GM12878 (cell line): ENCODE data around the gene SEPTIN10. TPM values are rescaled to one million over a fixed set of nuclear protein-coding genes. Genes with fewer than 3 reads are reported as not detected.

Experiments
- ATAC-seq: fragments of 200-7000 bp; cut with Tn5 transposase; 3 replicates; pipeline ENCODE4 v1.9.1; 2020; ENCODE audit warnings: mild to moderate bottlenecking, moderate library complexity
- BruUV-seq: library from RNA; stranded (reverse); fragments of 400-500 nt; replicated peaks from 2 replicates; lab custom pipeline; 2021; lab: Mats Ljungman, UMichigan
- CTCF ChIA-PET: fragments of 300-600 bp; sonication (Branson Sonifier 250); formaldehyde crosslinking; extraction: SDS; loops from one replicate; lab custom pipeline; 2021; ENCODE audit warnings: inconsistent platforms; lab: Yijun Ruan, JAX
- POLR2A ChIA-PET: fragments of 350-600 bp; formaldehyde crosslinking; extraction: SDS; loops from one replicate; lab custom pipeline; 2021; ENCODE audit warnings: inconsistent platforms; lab: Charles Lee
- RAD21 ChIA-PET: fragments of 300-600 bp; sonication (Branson Sonifier 250); formaldehyde crosslinking; loops from one replicate; lab custom pipeline; 2023; ENCODE audit warnings: antibody characterized with exemption; ENCODE audit not compliant: unreplicated experiment; lab: Charles Lee
- SMC1A ChIA-PET: fragments of 300-600 bp; sonication (Branson Sonifier 250); formaldehyde crosslinking; loops from one replicate; lab custom pipeline; 2023; ENCODE audit not compliant: unreplicated experiment, uncharacterized antibody; lab: Charles Lee
- DNase-seq: peaks from one replicate; pipeline ENCODE4 v3.0.0-alpha.2; 2011; ENCODE audit warnings: low read depth, low spot score
- FAIRE-seq: peaks from 3 replicates; lab custom pipeline; 2011; peaks lifted over from hg19 to GRCh38; lab: Jason Lieb, UNC
- H2AFZ ChIP-seq: 2 replicates; pipeline ENCODE4 v1.6.0; 2011; ENCODE audit warnings: low read depth, low read length, control low read depth; ENCODE audit not compliant: control insufficient read depth
- H3K27ac ChIP-seq: 2 replicates; pipeline ENCODE4 v1.5.1; 2011; ENCODE audit warnings: control low read depth; ENCODE audit not compliant: control insufficient read depth, insufficient read depth
- H3K27me3 ChIP-seq, 2 experiments: replicated peaks in 1 of 2; 2 replicates each; pipeline versions ENCODE4 v1.6.0 to v1.6.1; 2011; ENCODE audit warnings: low read length in 1 of 2; ENCODE audit not compliant: control insufficient read depth in 2 of 2, insufficient read depth in 2 of 2
- H3K36me3 ChIP-seq, 2 experiments: 2 replicates each; pipeline ENCODE4 v1.5.1; 2011; ENCODE audit warnings: low read length in 1 of 2; ENCODE audit not compliant: control insufficient read depth in 2 of 2, insufficient read depth in 2 of 2
- H3K4me1 ChIP-seq: 2 replicates; pipeline ENCODE4 v1.6.1; 2011; ENCODE audit warnings: mild to moderate bottlenecking, low read length, moderate library complexity, mixed read lengths; ENCODE audit not compliant: control insufficient read depth, insufficient read depth
- H3K4me2 ChIP-seq: 2 replicates; pipeline ENCODE4 v1.6.0; 2011; ENCODE audit warnings: control low read depth; ENCODE audit not compliant: control insufficient read depth, insufficient read depth
- H3K4me3 ChIP-seq: fragments of 200-600 bp; sonication (generic); 2 replicates; pipeline ENCODE4 v1.5.1; 2016
- H3K79me2 ChIP-seq: 2 replicates; pipeline ENCODE4 v1.6.0; 2011; ENCODE audit warnings: low read length; ENCODE audit not compliant: control insufficient read depth, insufficient read depth
- H3K9ac ChIP-seq: 2 replicates; pipeline ENCODE4 v1.8.0; 2011; ENCODE audit warnings: low read length, control low read depth, mixed read lengths; ENCODE audit not compliant: control insufficient read depth, insufficient read depth
- H3K9me3 ChIP-seq: replicated peaks from 3 replicates; pipeline ENCODE4 v1.5.1; 2011; ENCODE audit warnings: mild to moderate bottlenecking, low read length; ENCODE audit not compliant: control insufficient read depth, insufficient read depth
- H4K20me1 ChIP-seq: 2 replicates; pipeline ENCODE4 v1.6.0; 2011; ENCODE audit not compliant: control insufficient read depth, insufficient read depth
- CBFB ChIP-seq: IDR thresholded peaks from 2 replicates; pipeline ENCODE4 v1.6.1; 2016; ENCODE audit warnings: antibody characterized with exemption, low read depth
- CHD2 ChIP-seq: IDR thresholded peaks from 2 replicates; pipeline ENCODE4 v1.6.1; 2011; ENCODE audit warnings: low read depth, low read length, improper control_type of control experiment, borderline replicate concordance
- CHD4 ChIP-seq: fragments of 200-600 bp; sonication (generic); IDR thresholded peaks from 2 replicates; pipeline ENCODE4 v1.6.1; 2016; ENCODE audit warnings: mild to moderate bottlenecking
- DPF2 ChIP-seq: fragments of 450-650 bp; IDR thresholded peaks from 2 replicates; pipeline ENCODE4 v1.6.1; 2017; ENCODE audit warnings: mild to moderate bottlenecking
- E2F8 ChIP-seq: fragments of 450-650 bp; IDR thresholded peaks from 2 replicates; pipeline ENCODE4 v1.6.1; 2018; ENCODE audit warnings: mild to moderate bottlenecking, low read depth, moderate library complexity; ENCODE audit not compliant: partially characterized antibody
- ESRRA ChIP-seq: IDR thresholded peaks from 2 replicates; pipeline ENCODE4 v1.6.1; 2012; ENCODE audit warnings: mild to moderate bottlenecking, low read length, improper control_type of control experiment
- IRF4 ChIP-seq: IDR thresholded peaks from 2 replicates; pipeline ENCODE4 v1.6.1; 2011; ENCODE audit warnings: low read depth, low read length
- LARP7 ChIP-seq: fragments of 450-650 bp; IDR thresholded peaks from 2 replicates; pipeline ENCODE4 v1.6.1; 2017; ENCODE audit warnings: mild to moderate bottlenecking
- MEF2B ChIP-seq: fragments of 450-650 bp; IDR thresholded peaks from 2 replicates; pipeline ENCODE4 v1.6.1; 2018; ENCODE audit warnings: mild to moderate bottlenecking, moderate library complexity; ENCODE audit not compliant: partially characterized antibody, poor library complexity, severe bottlenecking
- MYB ChIP-seq: fragments of 150-350 bp; IDR thresholded peaks from 2 replicates; pipeline ENCODE4 v1.6.1; 2014; ENCODE audit warnings: mild to moderate bottlenecking, low read depth, low read length, borderline replicate concordance
- NR2F1 ChIP-seq: fragments of 450-650 bp; conservative IDR thresholded peaks from 2 replicates; pipeline ENCODE4 v1.6.1; 2017; ENCODE audit warnings: mild to moderate bottlenecking
- PAX5 ChIP-seq: IDR thresholded peaks from 2 replicates; pipeline ENCODE4 v1.6.1; 2011; ENCODE audit warnings: low read depth, low read length, borderline replicate concordance
- RB1 ChIP-seq: fragments of 450-650 bp; formaldehyde crosslinking; IDR thresholded peaks from 2 replicates; pipeline ENCODE4 v1.6.1; 2017; ENCODE audit warnings: mild to moderate bottlenecking, borderline replicate concordance
- SPI1 ChIP-seq: IDR thresholded peaks from 2 replicates; pipeline ENCODE4 v1.6.1; 2011; ENCODE audit warnings: low read depth, mild to moderate bottlenecking, low read length, moderate library complexity, borderline replicate concordance; ENCODE audit not compliant: insufficient read depth
- STAT3 ChIP-seq: IDR thresholded peaks from 2 replicates; pipeline ENCODE4 v1.6.1; 2011; ENCODE audit warnings: low read depth, low read length, improper control_type of control experiment
- TARDBP ChIP-seq: IDR thresholded peaks from 2 replicates; pipeline ENCODE4 v1.6.1; 2016; ENCODE audit warnings: borderline replicate concordance
- USF1 ChIP-seq: IDR thresholded peaks from 2 replicates; pipeline ENCODE4 v1.6.1; 2011; ENCODE audit warnings: borderline replicate concordance, low read depth, mild to moderate bottlenecking, moderate library complexity, mixed read lengths, low read length; ENCODE audit not compliant: insufficient read depth; ENCODE audit errors: extremely low read length
- WGBS: methylation state at CpG from one replicate; pipeline ENCODE4 v1.1.6; 2016; ENCODE audit warnings: low lambda C conversion rate; ENCODE audit not compliant: insufficient replicate concordance, insufficient coverage; ENCODE audit errors: missing lambda C conversion rate; 5-methylcytosine and 5-hydroxymethylcytosine counted together
- in situ Hi-C: fragments of 300-500 bp; cut with MboI; formaldehyde crosslinking; loops from 9 replicates; pipeline ENCODE4 v1.14.3; 2018; ENCODE audit warnings: mixed read lengths
- intact Hi-C: fragments of 100-400 bp; cut with micrococcal nuclease; formaldehyde crosslinking; loops from one replicate; pipeline ENCODE4 v1.14.2; 2022; ENCODE audit not compliant: unreplicated experiment
- polyA plus RNA-seq, 11 experiments: library from polyadenylated mRNA; depleted of rRNA in 4 of 11; unstranded in 6 of 11; stranded (reverse) in 5 of 11; fragments of >200 nt; fragmentation: Nextera tagmentation in 4 of 11; fragmentation: Illumina TruSeq in 1 of 11; extraction: Ambion mirVana in 4 of 11; extraction: Trizol in 1 of 11; gene quantifications; 1 replicate in 1 of 11; 2 replicates in 10 of 11; pipeline versions ENCODE4 v1.2.1 to v1.2.3, GENCODE V29; 2011 to 2016; ENCODE audit warnings: inconsistent platforms in 2 of 11, missing spikeins in 2 of 11, low read depth in 1 of 11
- total RNA-seq, 4 experiments: library from RNA; depleted of rRNA in 3 of 4; stranded (reverse); fragments of >200 nt in 3 of 4; fragmentation: Illumina TruSeq in 1 of 4; extraction: Trizol in 1 of 4; gene quantifications; 2 replicates each; pipeline versions ENCODE4 v1.2.1 to v1.2.3, GENCODE V29; 2013 to 2021

The SEPTIN10 gene
- total and polyA plus RNA-seq, 10 of the 15 experiments (the other 5 are each of a cell fraction or from before 2014, with no cell fraction given), result 20.2 to 132 (median 62.7) TPM

GRCh38 chr2:109507828-109508227 lies 105.9 kb downstream of the SEPTIN10 start:
- Histone ChIP-seq H3K9me3 (no peaks in the 10 kb centered on the region; the same call in 2 of the 3 replicates), H3K79me2 (no peaks in the 10 kb centered on the region), H3K27ac (no peak overlapping the region), H3K4me2 (no peak overlapping the region), H2AFZ (no peak overlapping the region), H4K20me1 (no peaks in the 10 kb centered on the region), H3K9ac (no peak overlapping the region), H3K27me3 (no peaks in the 10 kb centered on the region), H3K4me3 (no peak overlapping the region), H3K36me3 (no peaks in the 10 kb centered on the region), H3K4me1 (peaks cover 14% of the 10 kb centered on the region)
- ChIA-PET CTCF (interaction anchor here (0.6 to 1.6 kb wide), 7 partner anchors 11 to 652 kb away, joined by 3 to 4 read pairs (median 3); no protein-coding TSS in a partner anchor), RAD21 (no interaction called here), SMC1A (interaction anchor here (0.6 to 4.3 kb wide), 7 partner anchors 11 to 380 kb away, joined by 3 to 44 read pairs (median 3); partner anchors contain the start of gene SH3RF3), POLR2A (interaction anchor here (0.6 kb wide), 1 partner anchor 722 kb away, joined by 4 read pairs; no protein-coding TSS in a partner anchor)
- BruUV-seq, result no TSS peak
- intact Hi-C loops (no loop called here), in situ Hi-C loops (loop anchor here (5.0 kb wide), 1 partner anchor 386 kb away; no protein-coding TSS in a partner anchor)
- ATAC-seq (no peak), FAIRE-seq (no peak), DNase-seq (no peak)
- WGBS, result 21% methylated on average over 6 of the region's 6 CpGs
- TF ChIP-seq NR2F1 (no peak), MYB (no peak), ESRRA (no peak), SPI1 (no peak), IRF4 (no peak), MEF2B (no peak), CBFB (no peak), LARP7 (no peak), RB1 (no peak), PAX5 (no peak), TARDBP (no peak), CHD4 (no peak), STAT3 (no peak), CHD2 (no peak), DPF2 (no peak), USF1 (no peak), E2F8 (no peak)
